B cell (primary cell): ENCODE data around the gene OSBPL5.
"Not testable (repeated sequence)": the region's sequence is repeated elsewhere in the genome, so short reads cannot be mapped to it uniquely, and the experiment has no call there.

Experiments used
- EZH2 ChIP-seq: IDR thresholded peaks from 2 replicates; pipeline ENCODE4 v1.6.1; 2012; ENCODE audit warnings: borderline replicate concordance, low read depth, mild to moderate bottlenecking, moderate library complexity, low read length; ENCODE audit not compliant: insufficient read depth, poor library complexity, severe bottlenecking
- TF ChIP-seq, protein P1 (sequence below): fragments of 200-600 bp; IDR thresholded peaks from one replicate; pipeline ENCODE4 v1.8.0; 2022; ENCODE audit warnings: antibody characterized with exemption, mild to moderate bottlenecking

DNA sequence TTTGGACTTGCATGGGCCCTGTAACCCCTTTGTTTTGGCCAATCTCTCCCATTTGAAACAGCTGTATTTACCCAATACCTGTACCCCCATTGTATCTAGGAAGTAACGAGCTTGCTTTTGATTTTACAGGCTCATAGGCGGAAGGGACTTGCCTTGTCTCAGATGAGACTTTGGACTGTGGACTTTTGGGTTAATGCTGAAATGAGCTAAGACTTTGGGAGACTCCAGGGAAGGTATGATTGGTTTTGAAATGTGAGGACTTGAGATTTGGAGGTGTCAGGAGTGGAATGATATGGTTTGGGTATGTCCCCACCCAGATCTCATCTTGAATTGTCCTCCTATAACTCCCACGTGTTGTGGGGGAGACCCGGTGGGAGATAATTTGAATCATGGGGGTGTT is 101.7 kb downstream of the OSBPL5 start:
- TF ChIP-seq, protein P1, sequence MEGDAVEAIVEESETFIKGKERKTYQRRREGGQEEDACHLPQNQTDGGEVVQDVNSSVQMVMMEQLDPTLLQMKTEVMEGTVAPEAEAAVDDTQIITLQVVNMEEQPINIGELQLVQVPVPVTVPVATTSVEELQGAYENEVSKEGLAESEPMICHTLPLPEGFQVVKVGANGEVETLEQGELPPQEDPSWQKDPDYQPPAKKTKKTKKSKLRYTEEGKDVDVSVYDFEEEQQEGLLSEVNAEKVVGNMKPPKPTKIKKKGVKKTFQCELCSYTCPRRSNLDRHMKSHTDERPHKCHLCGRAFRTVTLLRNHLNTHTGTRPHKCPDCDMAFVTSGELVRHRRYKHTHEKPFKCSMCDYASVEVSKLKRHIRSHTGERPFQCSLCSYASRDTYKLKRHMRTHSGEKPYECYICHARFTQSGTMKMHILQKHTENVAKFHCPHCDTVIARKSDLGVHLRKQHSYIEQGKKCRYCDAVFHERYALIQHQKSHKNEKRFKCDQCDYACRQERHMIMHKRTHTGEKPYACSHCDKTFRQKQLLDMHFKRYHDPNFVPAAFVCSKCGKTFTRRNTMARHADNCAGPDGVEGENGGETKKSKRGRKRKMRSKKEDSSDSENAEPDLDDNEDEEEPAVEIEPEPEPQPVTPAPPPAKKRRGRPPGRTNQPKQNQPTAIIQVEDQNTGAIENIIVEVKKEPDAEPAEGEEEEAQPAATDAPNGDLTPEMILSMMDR, result not testable (repeated sequence)
- TF ChIP-seq EZH2, result not testable (repeated sequence)
